HG03520 (cell line): ENCODE measurements around the gene CCDC40.
"Not testable (repeated sequence)": the region's sequence is repeated elsewhere in the genome, so short reads cannot be mapped to it uniquely, and the experiment has no call there.

ENCODE experiments used
- ATAC-seq: cut with Tn5 transposase; IDR thresholded peaks from one replicate; pipeline ENCODE4 v1.9.1; 2021; ENCODE audit warnings: mild to moderate bottlenecking, moderate library complexity; ENCODE audit not compliant: unreplicated experiment

CCDC40 gene, protein sequence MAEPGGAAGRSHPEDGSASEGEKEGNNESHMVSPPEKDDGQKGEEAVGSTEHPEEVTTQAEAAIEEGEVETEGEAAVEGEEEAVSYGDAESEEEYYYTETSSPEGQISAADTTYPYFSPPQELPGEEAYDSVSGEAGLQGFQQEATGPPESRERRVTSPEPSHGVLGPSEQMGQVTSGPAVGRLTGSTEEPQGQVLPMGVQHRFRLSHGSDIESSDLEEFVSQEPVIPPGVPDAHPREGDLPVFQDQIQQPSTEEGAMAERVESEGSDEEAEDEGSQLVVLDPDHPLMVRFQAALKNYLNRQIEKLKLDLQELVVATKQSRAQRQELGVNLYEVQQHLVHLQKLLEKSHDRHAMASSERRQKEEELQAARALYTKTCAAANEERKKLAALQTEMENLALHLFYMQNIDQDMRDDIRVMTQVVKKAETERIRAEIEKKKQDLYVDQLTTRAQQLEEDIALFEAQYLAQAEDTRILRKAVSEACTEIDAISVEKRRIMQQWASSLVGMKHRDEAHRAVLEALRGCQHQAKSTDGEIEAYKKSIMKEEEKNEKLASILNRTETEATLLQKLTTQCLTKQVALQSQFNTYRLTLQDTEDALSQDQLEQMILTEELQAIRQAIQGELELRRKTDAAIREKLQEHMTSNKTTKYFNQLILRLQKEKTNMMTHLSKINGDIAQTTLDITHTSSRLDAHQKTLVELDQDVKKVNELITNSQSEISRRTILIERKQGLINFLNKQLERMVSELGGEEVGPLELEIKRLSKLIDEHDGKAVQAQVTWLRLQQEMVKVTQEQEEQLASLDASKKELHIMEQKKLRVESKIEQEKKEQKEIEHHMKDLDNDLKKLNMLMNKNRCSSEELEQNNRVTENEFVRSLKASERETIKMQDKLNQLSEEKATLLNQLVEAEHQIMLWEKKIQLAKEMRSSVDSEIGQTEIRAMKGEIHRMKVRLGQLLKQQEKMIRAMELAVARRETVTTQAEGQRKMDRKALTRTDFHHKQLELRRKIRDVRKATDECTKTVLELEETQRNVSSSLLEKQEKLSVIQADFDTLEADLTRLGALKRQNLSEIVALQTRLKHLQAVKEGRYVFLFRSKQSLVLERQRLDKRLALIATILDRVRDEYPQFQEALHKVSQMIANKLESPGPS

DNA sequence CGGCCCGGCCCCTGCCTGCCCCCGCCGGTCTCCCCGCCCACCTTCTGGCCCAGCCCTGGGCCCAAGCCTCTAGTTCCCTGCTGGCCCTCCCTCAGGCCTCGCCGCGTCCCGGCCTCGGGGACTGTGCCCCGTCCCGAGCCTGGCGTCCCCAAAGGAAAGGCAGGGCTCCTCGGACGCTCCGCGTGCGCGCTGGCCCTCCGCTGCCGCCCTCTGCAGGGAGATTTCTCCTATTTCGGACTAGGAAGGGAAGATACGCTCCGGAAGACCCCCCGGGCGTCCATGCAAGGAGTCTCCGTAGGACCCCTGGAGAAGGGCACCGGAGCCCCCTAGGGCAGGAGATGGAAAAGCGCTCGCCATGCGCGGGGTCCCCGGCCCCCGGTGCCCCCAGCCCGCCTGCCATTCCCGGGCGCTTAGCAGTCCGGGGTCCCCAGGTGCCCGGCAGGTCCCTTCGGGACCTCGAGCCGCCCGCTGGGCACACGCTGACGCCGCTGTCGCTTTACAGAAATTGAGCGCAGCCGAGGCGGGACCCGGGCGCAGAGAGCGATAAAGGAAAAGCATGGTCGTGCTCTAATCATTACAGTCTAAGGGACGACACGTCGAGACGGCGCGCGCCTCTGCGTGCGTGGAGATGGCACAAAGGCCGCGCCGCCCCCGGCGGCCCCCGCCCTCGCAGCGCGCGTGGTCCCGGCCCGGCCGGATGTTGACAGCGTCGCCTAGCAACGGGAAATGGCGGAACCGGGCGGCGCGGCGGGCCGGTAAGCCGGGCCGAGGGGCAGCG is at the start of gene CCDC40:
Gene CCDC40 (plus strand): TSS at position 706 of the 778 bp plus-strand sequence. CDS start 21 bp downstream, at position 727.
- no peak for ATAC-seq

DNA sequence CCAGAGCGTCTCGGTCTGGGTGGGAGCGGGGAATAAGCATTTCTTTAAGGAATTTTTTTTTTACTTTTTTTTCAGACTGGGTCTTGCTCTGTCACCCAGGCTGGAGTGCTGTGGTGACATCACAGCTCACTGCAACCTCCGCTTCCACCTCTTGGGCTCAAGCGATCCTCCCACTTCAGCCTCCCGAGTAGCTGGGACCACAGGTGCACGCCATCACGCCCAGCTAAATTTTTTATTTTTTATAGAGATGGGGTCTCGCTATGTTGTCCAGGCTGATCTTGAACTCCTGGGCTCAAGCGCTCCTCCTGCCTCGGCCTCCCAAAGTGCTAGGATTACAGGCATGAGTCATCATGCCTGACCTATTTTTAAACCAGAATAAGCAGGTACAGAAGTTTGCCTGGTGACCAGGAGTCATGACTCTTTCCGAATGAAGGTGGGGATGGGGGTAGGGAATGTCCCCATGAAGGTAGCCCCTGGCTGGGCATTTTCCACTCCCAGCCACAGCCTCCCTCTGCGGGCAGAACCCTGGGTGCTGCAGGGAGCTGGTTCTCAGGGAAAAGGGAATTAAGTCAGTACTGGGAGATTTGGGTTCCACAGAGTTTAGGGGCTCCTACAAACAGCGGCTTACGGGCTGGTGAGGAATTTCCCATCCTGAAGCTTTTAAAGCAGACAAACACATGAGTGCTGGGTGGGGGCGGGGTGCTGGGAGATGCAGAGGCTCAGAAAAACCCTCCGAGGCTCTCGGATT is 49.1 kb upstream of the CCDC40 start:
- ATAC-seq = no peak

DNA sequence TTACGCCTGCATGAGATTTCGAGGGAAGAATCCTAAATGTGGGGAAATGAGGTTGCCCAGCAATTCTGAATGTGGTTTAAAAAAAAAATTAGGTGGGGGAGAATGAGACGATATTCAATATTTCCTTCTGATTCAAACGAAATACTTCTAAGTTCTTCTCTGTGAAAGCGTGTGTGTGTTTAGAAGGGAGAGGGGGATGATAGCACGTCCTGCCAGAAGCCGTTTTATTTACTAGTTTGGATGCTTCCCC is 48.6 kb upstream of the CCDC40 start:
- no peak for ATAC-seq

DNA sequence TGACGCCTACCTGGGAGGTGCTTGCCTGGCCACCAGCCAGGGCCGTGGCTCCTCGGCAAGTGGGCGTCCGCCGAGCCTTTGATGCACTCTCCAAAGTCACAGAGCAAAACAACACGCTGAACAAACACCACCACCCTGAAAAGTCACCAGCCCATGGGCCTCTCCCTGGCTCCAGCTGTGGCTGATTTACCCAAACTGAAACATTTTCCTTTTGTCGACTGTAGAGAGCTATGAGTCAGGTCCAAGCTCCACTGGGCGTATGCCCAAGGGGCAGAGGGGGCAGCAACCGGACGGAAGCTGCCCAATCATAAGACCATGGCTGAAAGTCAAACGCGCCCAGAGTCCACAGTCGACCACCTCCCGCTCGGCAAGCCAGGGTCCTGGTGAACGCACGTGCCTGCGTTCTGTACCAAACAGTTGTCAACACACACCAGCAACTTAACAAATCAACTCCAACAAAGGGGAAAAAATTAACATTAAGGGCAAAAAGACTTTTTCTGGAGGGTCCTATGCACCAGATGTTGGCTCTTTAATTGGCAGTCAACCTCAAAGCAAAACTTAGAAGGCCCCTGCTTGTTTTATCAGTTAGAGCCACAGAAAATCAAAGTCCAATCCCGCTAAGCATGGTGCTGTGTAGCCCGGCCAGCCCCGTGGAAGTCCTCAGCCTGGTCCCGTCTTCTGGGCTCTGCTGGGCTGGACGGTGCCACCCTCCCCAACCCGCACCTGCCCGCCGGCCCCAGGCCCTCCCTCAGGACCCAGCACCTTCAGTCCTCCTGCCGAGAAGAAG is 48.1 kb upstream of the CCDC40 start:
- no peak for ATAC-seq

DNA sequence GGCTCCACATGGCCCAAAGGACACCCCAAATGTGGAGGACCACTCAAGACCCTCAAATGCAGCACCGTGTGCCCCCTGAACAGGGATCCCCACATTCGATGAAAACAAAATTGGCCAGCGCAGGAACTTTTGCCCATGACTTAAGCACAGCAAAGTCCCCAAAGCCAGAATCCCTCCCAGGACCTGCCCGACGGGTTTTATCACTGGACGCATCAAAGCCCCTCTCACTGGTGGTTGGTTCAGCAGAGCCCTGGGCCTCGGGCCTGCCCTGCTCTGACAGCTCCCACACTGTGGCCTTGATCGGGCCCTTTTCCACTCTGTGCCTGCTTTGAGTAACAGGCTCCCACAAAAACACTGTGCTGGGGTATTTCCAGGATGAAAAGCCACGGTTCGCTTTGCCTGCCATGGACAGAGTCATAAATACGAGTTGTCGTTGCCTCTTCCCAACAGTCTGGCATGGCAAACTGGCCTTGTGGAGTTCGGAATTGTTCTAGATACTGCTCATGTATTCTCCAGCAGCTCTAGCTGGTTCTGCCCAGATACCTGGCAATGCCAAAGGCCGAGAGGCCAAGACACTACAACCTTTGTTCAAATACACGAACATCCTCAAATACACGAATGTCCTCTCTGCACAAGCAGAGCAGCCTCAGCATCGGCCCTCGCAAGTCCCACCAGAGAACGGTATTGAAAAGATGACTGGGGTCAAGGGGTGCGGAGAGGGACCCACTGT is 47.2 kb upstream of the CCDC40 start:
- ATAC-seq = no peak

DNA sequence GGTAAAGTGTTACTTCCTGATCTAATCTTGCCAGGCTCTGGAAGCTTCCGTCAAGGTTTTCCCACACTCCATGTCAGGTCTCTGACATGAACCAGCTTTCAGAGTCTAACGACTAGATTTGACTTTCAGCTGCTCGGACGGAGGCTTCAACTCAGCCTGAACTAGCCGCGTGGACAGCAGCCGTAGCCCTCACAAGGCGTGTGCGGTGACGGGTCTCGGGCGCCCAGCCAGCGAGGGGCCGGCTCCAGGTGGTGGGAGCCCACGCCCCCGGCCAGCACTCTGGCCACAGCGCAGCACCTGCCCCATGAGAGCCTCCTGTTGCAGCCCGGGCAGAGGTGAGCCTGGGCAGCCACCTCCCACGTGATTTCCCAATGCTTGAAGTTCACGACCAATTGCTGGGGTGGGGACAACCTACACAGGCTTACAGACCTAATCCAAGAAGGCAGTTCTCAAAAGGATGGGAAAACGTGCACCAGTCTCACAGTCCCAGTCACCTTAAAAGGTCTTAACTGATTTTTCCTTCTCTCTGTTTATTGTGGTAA is 46.3 kb upstream of the CCDC40 start:
- no peak for ATAC-seq

DNA sequence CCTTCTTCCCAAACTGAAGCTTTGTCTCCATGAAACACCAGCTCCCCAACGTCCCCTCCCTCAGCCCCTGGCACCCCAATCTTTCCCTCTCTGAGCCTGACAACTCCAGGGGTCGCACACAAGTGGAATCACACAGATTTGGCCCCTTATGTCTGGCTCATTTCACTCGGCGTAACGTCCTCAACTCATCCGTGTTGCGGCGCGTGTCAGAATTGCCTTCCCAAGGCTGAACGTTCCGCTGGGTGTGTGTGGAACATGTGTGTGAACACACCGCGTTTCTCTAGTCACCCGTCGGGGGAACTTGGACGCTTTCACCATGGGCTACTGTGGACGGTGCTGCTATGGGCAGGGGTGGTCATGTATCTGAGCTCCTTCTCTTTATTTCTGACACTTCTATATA is 45.7 kb upstream of the CCDC40 start:
- ATAC-seq = no peak

DNA sequence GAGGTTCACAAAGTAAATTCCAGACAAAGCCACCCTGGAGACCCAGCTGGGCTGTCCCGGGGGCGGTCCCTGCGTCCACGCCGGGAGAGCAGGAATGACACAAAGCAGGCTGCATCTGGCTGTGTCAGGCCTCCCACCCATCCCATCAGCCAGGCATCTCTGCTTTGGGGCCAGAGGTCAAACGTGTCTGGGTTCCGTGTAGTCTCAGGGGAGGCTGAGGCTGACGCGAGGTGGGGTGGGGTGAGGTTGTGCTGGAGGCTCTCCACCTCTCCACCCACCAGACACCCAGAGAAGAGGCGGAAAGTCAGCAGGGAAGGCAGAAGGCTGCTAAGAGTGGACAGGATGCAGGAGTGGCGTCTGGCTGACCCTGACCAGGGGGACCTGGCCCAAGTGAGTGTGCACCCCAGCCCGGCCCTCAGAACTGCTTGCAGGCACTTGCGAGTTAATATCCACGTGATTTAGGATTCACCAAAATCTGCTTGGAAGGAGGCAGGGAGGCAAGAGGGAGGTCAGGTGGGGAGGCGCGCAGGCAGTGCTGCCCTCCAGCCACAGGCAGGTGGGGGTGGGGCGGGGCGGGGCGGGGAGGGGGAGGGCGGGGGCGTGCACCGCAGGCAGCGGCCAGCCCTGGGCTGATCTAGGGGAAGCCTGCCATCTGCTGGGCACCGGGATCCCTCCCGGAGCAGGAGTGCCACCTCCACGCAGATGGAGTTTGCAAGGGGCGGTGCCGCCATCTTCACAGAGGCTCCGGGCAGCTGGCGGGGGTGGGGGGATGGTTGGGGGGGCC is 45.1 kb upstream of the CCDC40 start:
- ATAC-seq = no peak

DNA sequence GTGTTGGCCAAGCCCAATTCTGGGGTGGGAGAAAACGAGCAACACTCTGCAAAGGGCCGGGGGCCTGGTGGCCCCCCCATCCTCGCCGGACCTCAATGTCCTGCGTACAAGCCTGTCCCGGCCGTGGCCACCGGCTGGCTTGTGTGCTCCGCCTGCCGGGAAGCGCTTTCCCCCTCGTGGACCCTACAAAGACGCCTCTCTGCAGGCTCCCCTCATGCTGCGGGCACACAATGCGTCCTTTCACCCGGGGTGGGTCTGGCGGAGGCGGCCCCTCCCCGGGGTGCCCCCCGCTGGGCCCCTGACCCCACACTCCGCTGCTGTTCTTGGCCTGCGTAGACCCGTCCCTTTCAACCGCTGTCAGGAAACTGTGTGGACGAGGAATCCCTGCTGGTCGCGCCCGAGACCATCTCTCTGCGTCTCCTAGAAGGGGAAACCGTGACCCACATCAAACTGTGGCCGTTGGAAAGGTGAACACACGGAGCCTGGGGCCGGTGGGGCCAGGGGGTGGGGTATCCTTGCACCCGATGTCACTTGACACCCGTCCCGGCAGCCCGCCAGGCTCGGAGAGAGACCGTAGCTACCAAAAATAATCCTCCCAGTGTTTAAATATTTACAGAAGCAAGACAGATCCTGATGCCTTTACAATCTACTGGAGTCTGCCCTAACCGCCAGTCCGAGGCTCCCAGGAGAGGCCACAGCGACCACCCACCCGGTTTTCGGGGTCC is 44.4 kb upstream of the CCDC40 start:
- no peak for ATAC-seq

DNA sequence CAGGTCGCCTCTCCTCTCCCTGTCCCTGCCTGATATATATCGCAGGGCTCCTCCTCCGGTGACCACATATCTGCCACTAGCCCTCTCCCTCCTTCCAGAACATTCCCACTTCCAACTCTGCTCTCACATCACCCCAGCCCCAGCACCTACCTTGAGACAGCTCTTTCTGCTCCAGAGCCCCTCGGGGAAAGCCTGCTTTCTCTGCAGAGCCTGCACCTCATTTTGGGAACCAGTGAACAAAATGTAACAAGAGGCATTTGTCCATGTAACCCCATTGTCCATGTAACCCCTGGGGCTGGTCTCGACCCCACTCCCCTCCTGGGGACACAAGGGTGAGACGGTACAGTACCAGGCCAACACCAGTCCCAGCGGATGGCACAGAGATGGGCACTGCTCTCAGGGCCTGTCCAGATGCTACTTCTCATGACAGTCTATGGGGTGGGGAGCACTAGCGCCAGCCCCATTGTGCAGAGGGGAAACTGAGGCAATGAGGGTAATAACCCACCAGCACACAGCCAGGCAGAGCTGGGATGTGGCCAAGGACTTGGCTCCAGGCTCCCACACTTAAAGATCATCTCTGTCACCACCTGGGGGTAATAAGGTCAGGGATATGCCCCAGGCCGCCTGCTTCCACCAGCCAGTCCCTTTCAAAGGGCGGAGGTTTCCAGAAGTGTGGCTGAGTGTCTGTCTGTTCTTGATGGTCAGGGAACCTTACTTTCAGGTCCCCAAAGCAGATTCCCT is 43.6 kb upstream of the CCDC40 start:
- no peak for ATAC-seq

DNA sequence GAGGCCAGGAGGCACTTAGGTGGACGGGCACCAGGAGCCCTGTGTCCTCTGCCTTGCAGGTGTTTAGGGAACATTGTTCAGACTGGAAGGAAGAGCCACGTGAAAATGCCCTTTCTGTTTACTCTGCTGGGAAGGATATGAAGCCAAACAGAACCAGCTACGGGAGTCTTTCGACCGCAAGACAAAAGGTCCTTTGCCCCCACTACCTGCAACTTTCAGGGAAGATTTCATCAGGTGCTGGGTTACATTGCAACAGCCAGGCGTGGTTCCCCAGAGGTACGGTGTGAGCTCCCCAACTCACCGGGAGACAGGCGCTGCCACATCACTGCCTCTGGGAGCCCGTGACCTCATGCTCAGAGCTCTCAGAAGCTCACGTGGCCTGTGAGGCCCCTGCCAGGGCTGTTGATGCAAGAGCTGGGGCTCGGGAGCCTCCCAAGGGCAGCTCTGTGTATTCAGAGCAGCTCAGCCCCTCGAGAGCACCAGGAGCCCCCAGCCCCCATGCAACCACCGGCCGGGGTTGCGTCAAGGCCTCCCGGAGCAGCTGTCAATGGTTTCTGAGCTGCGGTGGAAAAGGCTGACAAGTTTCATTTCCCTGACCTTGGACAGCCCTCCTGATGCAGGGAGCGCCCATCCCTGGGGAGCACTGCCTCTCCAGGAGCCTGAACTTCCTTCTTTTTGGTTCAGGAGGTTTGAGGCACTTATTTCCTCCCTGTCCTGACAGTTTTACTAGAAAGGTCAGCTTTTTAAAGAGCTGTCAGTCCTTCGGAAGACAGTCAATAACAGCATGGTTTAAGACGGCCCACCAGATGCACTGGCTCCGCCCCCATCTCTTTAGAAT is 42.8 kb upstream of the CCDC40 start:
- ATAC-seq = no peak

DNA sequence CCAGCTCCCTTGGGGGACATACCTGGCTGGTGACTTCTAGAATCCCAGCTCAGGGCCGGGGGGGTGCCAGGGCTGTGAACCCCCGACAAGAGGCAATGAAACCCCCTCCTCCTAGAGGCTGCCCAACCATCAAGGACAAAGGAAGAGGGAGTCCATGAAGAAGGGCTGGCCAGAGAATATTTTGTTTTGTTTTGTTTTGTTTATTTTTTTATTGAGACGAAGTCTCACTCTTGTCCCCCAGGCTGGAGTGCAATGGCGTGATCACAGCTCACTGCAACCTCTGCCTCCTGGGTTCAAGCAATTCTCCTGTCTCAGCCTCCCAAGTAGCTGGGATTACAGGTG is 42.2 kb upstream of the CCDC40 start:
- not testable (repeated sequence) for ATAC-seq

DNA sequence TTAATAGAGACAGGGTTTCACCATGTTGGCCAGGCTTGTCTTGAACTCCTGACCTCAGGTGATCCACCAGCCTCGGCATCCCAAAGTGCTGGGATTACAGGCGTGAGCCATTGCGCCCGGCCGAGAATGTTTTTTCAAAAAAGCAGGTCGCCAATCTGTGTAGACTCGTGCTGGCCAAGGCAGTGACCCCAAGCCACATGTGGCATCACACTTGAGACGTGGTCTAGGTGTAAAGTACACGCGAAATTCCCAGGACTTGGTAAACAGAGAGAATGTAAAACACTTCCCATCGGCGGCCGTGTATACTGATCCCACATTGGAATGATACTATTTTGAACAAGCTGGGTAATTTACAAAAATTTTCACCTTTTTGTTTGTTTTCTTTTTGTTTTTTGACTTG is 41.8 kb upstream of the CCDC40 start:
- ATAC-seq = no peak

DNA sequence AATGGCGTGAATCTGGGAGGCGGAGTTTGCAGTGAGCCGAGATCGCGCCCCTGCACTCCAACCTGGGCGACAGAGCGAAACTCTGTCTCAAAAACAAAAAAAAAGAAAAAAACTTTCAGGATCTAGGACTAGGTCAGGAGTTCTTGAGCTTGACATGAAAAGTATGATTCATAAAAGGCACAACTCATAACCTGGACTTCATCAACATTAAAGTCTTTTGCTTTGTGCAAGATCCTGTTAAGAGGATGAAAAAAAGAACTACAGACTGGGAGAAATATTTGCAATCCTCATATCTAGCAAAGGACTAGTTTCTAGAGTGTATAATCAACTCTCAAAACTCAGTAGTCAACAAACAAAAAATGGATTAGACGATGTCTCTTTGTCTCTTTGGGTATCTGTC is 40.7 kb upstream of the CCDC40 start:
- no peak for ATAC-seq

DNA sequence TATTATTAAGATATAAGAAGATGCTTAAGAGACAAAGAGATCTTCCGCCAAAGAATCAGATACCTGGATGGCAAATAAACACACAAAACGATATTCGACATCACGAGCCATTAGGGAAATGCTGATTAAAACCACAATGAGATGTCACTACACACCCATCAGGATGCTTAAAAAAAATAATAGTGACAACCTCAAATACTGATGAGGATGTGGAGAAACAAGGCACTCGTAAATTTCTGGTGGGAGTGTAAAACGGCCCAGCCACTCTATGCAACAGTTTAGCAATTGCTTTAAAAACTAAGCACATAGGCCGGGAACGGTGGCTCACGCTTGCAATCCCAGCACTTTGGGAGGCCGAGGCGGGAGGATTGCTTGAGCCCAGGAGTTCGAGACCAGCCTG is 40.2 kb upstream of the CCDC40 start:
- no peak for ATAC-seq
